PC-9 (cell line): Measurements from ENCODE around the gene SHISAL1. TPM values are rescaled to one million over a fixed set of nuclear protein-coding genes. Genes with fewer than 3 reads are reported as not detected.

Experiments
- BruUV-seq: library from RNA; stranded (reverse); fragments of 400-500 nt; replicated peaks from 2 replicates; lab custom pipeline; 2021; lab: Mats Ljungman, UMichigan
- CTCF ChIA-PET: fragments of 300-600 bp; sonication (Branson Sonifier 250); formaldehyde crosslinking; loops from one replicate; lab custom pipeline; 2022; ENCODE audit warnings: antibody characterized with exemption; lab: Charles Lee
- POLR2A ChIA-PET: fragments of 300-600 bp; sonication (Branson Sonifier 250); formaldehyde crosslinking; loops from one replicate; lab custom pipeline; 2022; ENCODE audit warnings: antibody characterized with exemption; ENCODE audit not compliant: unreplicated experiment; lab: Charles Lee
- DNase-seq, 2 experiments: peaks; one replicate each; pipeline versions ENCODE4 v3.0.0 to v3.0.0-alpha.2; 2015 to 2022; ENCODE audit warnings: mixed read lengths in 1 of 2
- H2AFZ ChIP-seq: fragments of 200-600 bp; sonication (generic); 2 replicates; pipeline ENCODE4 v1.8.1; 2017; ENCODE audit warnings: antibody characterized with exemption
- H3F3A ChIP-seq: fragments of 200-600 bp; sonication (generic); 2 replicates; pipeline ENCODE4 v1.8.1; 2017; ENCODE audit warnings: antibody characterized with exemption, mild to moderate bottlenecking, low read depth; ENCODE audit not compliant: insufficient read depth
- H3K27ac ChIP-seq: fragments of 200-600 bp; sonication (generic); 2 replicates; pipeline ENCODE4 v1.6.1; 2016; ENCODE audit warnings: mixed run types
- H3K27me3 ChIP-seq: fragments of 200-600 bp; sonication (generic); 2 replicates; pipeline ENCODE4 v1.6.1; 2016; ENCODE audit warnings: low read depth, mixed run types; ENCODE audit not compliant: insufficient read depth
- H3K36me3 ChIP-seq: fragments of 200-600 bp; sonication (generic); 2 replicates; pipeline ENCODE4 v1.6.1; 2016; ENCODE audit warnings: low read depth, mixed run types
- H3K4me1 ChIP-seq: fragments of 200-600 bp; sonication (generic); replicated peaks from 2 replicates; pipeline ENCODE4 v1.6.1; 2016; ENCODE audit warnings: mixed run types; ENCODE audit not compliant: insufficient read depth
- H3K4me2 ChIP-seq: fragments of 200-600 bp; sonication (generic); 2 replicates; pipeline ENCODE4 v1.6.1; 2017; ENCODE audit warnings: mixed run types
- H3K4me3 ChIP-seq: fragments of 200-600 bp; sonication (generic); 2 replicates; pipeline ENCODE4 v1.6.1; 2016; ENCODE audit warnings: mixed run types
- H3K79me2 ChIP-seq: fragments of 200-600 bp; sonication (generic); 2 replicates; pipeline ENCODE4 v1.6.1; 2017; ENCODE audit warnings: low read depth, mixed run types
- H3K9me2 ChIP-seq: fragments of 200-600 bp; sonication (generic); 2 replicates; pipeline ENCODE4 v1.8.1; 2017; ENCODE audit warnings: mild to moderate bottlenecking; ENCODE audit not compliant: insufficient read depth
- H3K9me3 ChIP-seq: fragments of 200-600 bp; sonication (generic); 2 replicates; pipeline ENCODE4 v1.8.1; 2016; ENCODE audit warnings: low read depth; ENCODE audit not compliant: insufficient read depth
- H4K20me1 ChIP-seq: fragments of 200-600 bp; sonication (generic); 2 replicates; pipeline ENCODE4 v1.8.1; 2017; ENCODE audit not compliant: insufficient read depth
- EZH2 ChIP-seq: fragments of 200-600 bp; sonication (generic); IDR thresholded peaks from 2 replicates; pipeline ENCODE4 v1.8.0; 2017; ENCODE audit warnings: antibody characterized with exemption, low read depth
- intact Hi-C: fragments of 100-400 bp; cut with micrococcal nuclease; formaldehyde crosslinking; loops from one replicate; pipeline ENCODE4 v1.10.0; 2022; ENCODE audit not compliant: unreplicated experiment
- total RNA-seq: library from RNA; stranded (reverse); gene quantifications from 2 replicates; pipeline ENCODE4 v1.2.3, GENCODE V29; 2021
- TF ChIP-seq, protein P1 (sequence below): fragments of 200-600 bp; sonication (generic); conservative IDR thresholded peaks from 2 replicates; pipeline ENCODE4 v1.6.1; 2017; ENCODE audit warnings: mixed run types, antibody characterized with exemption, mild to moderate bottlenecking, moderate library complexity

SHISAL1 gene
- total RNA-seq, 1 experiment from 2014 or later, result 0.94 TPM

DNA sequence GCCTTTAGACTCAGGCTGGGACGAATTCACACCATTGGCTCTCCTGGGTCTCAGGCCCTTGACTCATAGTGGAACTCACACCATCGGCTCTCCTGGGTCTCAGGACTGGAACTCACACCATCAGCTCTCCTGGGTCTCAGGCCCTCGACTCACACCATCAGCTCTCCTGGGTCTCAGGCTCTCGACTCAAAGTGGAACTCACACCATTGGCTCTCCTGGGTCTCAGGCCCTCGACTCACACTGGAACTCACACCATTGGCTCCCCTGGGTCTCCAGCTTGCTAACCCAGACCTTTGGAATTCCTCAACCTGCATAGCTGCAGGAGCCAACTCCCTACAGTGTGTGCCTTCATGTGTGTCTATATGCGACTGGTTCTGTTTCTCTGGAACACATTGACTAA, 56.7 kb downstream of the SHISAL1 start:
- H3F3A ChIP-seq, result no peaks in the 10 kb centered on the region
- H3K9me2 ChIP-seq, result no peaks in the 10 kb centered on the region
- intact Hi-C loops, result no loop called here
- no peaks in the 10 kb centered on the region for H4K20me1 ChIP-seq
- DNase-seq, result no peak
- H3K4me2 ChIP-seq, result no peak overlapping the region
- no peak overlapping the region for H3K4me3 ChIP-seq
- ChIA-PET CTCF (no interaction called here), POLR2A (no interaction called here)
- no peaks in the 10 kb centered on the region for H3K36me3 ChIP-seq
- no peak overlapping the region for H3K27ac ChIP-seq
- H3K79me2 ChIP-seq, result no peaks in the 10 kb centered on the region
- TF ChIP-seq EZH2, result no peak
- TF ChIP-seq, protein P1, sequence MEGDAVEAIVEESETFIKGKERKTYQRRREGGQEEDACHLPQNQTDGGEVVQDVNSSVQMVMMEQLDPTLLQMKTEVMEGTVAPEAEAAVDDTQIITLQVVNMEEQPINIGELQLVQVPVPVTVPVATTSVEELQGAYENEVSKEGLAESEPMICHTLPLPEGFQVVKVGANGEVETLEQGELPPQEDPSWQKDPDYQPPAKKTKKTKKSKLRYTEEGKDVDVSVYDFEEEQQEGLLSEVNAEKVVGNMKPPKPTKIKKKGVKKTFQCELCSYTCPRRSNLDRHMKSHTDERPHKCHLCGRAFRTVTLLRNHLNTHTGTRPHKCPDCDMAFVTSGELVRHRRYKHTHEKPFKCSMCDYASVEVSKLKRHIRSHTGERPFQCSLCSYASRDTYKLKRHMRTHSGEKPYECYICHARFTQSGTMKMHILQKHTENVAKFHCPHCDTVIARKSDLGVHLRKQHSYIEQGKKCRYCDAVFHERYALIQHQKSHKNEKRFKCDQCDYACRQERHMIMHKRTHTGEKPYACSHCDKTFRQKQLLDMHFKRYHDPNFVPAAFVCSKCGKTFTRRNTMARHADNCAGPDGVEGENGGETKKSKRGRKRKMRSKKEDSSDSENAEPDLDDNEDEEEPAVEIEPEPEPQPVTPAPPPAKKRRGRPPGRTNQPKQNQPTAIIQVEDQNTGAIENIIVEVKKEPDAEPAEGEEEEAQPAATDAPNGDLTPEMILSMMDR, result no peak
- H3K4me1 ChIP-seq, result no peaks in the 10 kb centered on the region
- no peak overlapping the region for H2AFZ ChIP-seq
- no peaks in the 10 kb centered on the region for H3K9me3 ChIP-seq
- H3K27me3 ChIP-seq, result no peaks in the 10 kb centered on the region
- BruUV-seq, result no TSS peak

DNA sequence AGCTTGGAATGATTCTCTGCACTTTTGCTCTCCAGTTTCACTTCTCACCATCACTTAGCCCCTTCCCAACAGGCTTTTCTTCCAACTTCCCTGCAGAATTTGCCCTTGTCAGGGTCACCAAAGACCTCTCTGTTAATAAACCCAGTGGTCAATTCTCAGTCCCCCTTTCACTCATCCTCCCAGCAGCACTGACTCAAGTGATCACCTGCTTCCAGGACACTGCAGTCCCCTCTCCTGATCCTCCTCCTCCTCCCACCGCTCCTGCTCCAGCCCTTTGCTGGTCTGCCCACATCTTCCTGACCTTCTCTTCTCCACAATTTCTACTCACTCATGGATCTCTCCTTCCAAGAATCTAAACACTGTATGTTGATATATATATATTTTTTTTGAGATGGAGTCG, 57.9 kb downstream of the SHISAL1 start:
- H3K9me3 ChIP-seq, result no peaks in the 10 kb centered on the region; the same call in 1 of the 2 replicates
- no TSS peak for BruUV-seq
- TF ChIP-seq EZH2, result no peak
- TF ChIP-seq, protein P1, result no peak
- CTCF ChIA-PET, result no interaction called here
- no peaks in the 10 kb centered on the region for H3K9me2 ChIP-seq
- intact Hi-C loops, result no loop called here
- H3K4me3 ChIP-seq, result no peak overlapping the region
- H3F3A ChIP-seq, result no peaks in the 10 kb centered on the region
- H3K4me2 ChIP-seq, result no peak overlapping the region
- H3K79me2 ChIP-seq, result no peaks in the 10 kb centered on the region
- no peaks in the 10 kb centered on the region for H4K20me1 ChIP-seq
- H2AFZ ChIP-seq, result no peak overlapping the region
- POLR2A ChIA-PET, result no interaction called here
- H3K27me3 ChIP-seq, result no peaks in the 10 kb centered on the region
- DNase-seq, result no peak
- H3K36me3 ChIP-seq, result no peaks in the 10 kb centered on the region
- H3K4me1 ChIP-seq, result no peaks in the 10 kb centered on the region
- H3K27ac ChIP-seq, result no peak overlapping the region

DNA sequence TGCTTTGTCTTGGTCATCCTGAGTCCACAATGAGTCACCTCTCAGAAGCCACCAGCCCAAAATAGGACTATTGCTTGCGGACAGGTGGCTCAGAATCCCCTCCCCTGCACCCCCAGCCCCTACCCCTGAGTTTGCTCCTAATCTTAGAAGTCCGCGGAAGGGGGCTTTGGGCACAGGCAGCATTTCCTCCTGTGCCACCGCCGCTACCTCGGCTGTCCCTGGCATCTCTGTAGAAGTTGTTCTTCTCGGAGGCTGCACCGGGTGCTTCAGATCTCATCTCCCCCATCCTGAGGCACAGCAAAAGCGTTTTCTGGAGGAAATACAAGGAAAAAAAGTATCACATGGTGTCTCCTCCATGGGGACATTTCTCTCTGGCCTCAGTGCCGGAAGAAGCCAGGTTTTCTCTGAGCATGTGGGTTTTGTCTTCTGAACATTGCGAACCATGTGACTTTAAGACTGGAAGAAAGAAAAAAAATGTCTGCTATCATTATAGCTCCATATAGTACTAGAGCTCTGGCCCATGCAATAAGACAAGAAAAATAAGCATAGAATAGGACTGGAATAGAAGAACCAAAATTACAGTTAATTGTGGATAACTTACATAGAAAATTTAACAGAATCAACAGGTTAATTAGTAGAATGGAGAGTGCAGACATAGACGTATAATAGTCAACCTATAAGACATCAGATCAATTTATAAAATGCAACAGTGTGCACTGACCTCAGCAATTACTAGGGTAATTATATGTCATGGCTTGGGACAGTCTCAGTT, 63.2 kb downstream of the SHISAL1 start:
- POLR2A ChIA-PET, result no interaction called here
- CTCF ChIA-PET, result no interaction called here
- H3K4me2 ChIP-seq, result no peak overlapping the region
- no peak overlapping the region for H3K4me3 ChIP-seq
- H3K36me3 ChIP-seq, result no peaks in the 10 kb centered on the region
- H3K79me2 ChIP-seq, result no peaks in the 10 kb centered on the region
- no peaks in the 10 kb centered on the region for H3K4me1 ChIP-seq
- TF ChIP-seq, protein P1, result no peak
- TF ChIP-seq EZH2, result no peak
- no peaks in the 10 kb centered on the region for H3F3A ChIP-seq
- H2AFZ ChIP-seq, result no peak overlapping the region
- no peaks in the 10 kb centered on the region for H3K9me2 ChIP-seq
- H4K20me1 ChIP-seq, result no peaks in the 10 kb centered on the region
- BruUV-seq, result no TSS peak
- no peaks in the 10 kb centered on the region for H3K27me3 ChIP-seq
- no peak overlapping the region for H3K27ac ChIP-seq
- no peaks in the 10 kb centered on the region; the same call in 1 of the 2 replicates for H3K9me3 ChIP-seq
- intact Hi-C loops, result no loop called here
- DNase-seq, result no peak
